ENCODE measurements around the gene FAM117B.

- TF ChIP-seq EZH2 (IDR thresholded peaks at IDR 0.05): no peak
- no peak for TF ChIP-seq POLR2AphosphoS5 (IDR thresholded peaks at IDR 0.05; ENCODE audit: borderline replicate concordance, low read depth, low read length)
- TF ChIP-seq FOXP2 (optimal IDR thresholded peaks at IDR 0.05; ENCODE audit: control extremely low read depth, extremely low read length, insufficient read depth): no peak
Observed at GRCh38 chr2:202771336-202771735, 136.6 kb downstream of the FAM117B start.

Data from SK-N-MC (cell line).